H1 (cell line): Measurements from ENCODE around the gene NUP188.

Source experiments
- ASH2L ChIP-seq: fragments of 200-600, 300-600 bp; sonication (generic); IDR thresholded peaks from one replicate; pipeline ENCODE4 v1.7.1; 2017; ENCODE audit warnings: low read length
- EZH2 ChIP-seq: fragments of 200-600 bp; sonication (generic); IDR thresholded peaks from 2 replicates; pipeline ENCODE4 v1.7.1; 2012; ENCODE audit warnings: low read depth, mild to moderate bottlenecking, moderate library complexity, low read length, inconsistent platforms; ENCODE audit not compliant: severe bottlenecking
- POLR2A ChIP-seq, 2 experiments: IDR thresholded peaks; 1 replicate in 1 of 2; 2 replicates in 1 of 2; pipeline ENCODE4 v1.6.1; 2011; ENCODE audit warnings: low read depth in 2 of 2, low read length in 2 of 2, mild to moderate bottlenecking in 2 of 2; ENCODE audit errors: control extremely low read depth in 1 of 2
- RFX5 ChIP-seq: IDR thresholded peaks from 2 replicates; pipeline ENCODE4 v1.6.1; 2011; ENCODE audit warnings: low read depth, low read length, improper control_type of control experiment, borderline replicate concordance
- SP1 ChIP-seq: IDR thresholded peaks from 2 replicates; pipeline ENCODE4 v1.6.1; 2011; ENCODE audit warnings: low read depth, low read length
- TAF7 ChIP-seq: optimal IDR thresholded peaks from 2 replicates; pipeline ENCODE3; 2011; ENCODE audit warnings: low read depth, mild to moderate bottlenecking, inconsistent platforms, low read length, moderate library complexity, borderline replicate concordance
- TEAD4 ChIP-seq: IDR thresholded peaks from 2 replicates; pipeline ENCODE4 v1.6.1; 2012; ENCODE audit warnings: low read depth, low read length, inconsistent platforms, mixed read lengths
- TF ChIP-seq, protein P1 (sequence below), 3 experiments: IDR thresholded peaks; 1 replicate in 2 of 3; 2 replicates in 1 of 3; pipeline versions ENCODE4 v1.5.1 to v1.6.1; 2011; ENCODE audit warnings: low read length in 3 of 3, mild to moderate bottlenecking in 3 of 3, inconsistent platforms in 2 of 3, low read depth in 1 of 3, moderate library complexity in 1 of 3; ENCODE audit not compliant: insufficient read depth in 1 of 3; ENCODE audit errors: control extremely low read depth in 1 of 3

DNA sequence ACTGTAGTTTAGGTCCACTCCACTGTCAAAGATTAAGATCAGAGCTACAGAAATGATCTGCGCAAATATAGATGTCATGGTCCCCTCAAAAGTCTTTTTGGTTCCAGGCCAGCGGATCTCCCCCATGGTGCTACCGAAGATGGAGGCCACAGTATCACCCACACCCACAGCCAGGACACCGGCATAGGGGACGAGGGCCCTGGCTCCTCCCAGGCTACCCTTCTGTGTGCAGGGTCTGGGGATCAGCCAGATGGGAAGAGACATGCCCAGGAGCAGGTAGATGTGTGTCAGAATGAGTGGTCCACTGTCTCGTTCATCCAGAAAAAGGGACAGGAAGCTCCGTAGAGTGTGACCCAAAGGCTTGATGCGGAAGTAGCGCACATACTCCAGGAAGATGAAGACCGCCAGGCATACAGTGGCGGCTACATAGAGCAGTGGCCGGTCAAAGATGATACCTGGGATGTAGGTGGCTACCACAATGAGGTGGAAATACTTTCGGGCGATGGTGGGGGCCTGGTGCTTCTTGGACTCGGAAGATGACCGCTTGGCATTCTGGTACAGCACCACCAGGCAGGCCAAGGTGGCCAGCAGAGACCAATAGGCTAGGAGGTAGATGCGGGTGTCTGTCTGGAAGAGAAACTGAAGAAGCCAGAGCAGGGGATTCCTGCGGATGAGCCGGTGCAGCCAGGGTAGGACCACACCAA, 1.5 kb upstream of the NUP188 start:
- TF ChIP-seq ASH2L (no peak), EZH2 (no peak), RFX5 (no peak), SP1 (no peak), POLR2A (IDR thresholded peaks at IDR 0.05; ENCODE audit: control extremely low read depth in 1 of 2, low read depth in 2 of 2, low read length in 2 of 2) (no peak), TEAD4 (no peak), TAF7 (no peak)
- TF ChIP-seq, protein P1, sequence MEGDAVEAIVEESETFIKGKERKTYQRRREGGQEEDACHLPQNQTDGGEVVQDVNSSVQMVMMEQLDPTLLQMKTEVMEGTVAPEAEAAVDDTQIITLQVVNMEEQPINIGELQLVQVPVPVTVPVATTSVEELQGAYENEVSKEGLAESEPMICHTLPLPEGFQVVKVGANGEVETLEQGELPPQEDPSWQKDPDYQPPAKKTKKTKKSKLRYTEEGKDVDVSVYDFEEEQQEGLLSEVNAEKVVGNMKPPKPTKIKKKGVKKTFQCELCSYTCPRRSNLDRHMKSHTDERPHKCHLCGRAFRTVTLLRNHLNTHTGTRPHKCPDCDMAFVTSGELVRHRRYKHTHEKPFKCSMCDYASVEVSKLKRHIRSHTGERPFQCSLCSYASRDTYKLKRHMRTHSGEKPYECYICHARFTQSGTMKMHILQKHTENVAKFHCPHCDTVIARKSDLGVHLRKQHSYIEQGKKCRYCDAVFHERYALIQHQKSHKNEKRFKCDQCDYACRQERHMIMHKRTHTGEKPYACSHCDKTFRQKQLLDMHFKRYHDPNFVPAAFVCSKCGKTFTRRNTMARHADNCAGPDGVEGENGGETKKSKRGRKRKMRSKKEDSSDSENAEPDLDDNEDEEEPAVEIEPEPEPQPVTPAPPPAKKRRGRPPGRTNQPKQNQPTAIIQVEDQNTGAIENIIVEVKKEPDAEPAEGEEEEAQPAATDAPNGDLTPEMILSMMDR (IDR thresholded peaks at IDR 0.05; ENCODE audit: control extremely low read depth in 1 of 3, insufficient read depth in 1 of 3, low read depth in 1 of 3, low read length in 3 of 3): no peak
